Activated naive CD4-positive, alpha-beta T cell (primary cell): Measurements from ENCODE around the gene YEATS2.
"Not testable (repeated sequence)": the region's sequence is repeated elsewhere in the genome, so short reads cannot be mapped to it uniquely, and the experiment has no call there.

Experiments used
- DNase-seq, 4 experiments: peaks; one replicate each; lab custom pipeline; 2025; lab: John Stamatoyannopoulos, UW

YEATS2 gene

DNA sequence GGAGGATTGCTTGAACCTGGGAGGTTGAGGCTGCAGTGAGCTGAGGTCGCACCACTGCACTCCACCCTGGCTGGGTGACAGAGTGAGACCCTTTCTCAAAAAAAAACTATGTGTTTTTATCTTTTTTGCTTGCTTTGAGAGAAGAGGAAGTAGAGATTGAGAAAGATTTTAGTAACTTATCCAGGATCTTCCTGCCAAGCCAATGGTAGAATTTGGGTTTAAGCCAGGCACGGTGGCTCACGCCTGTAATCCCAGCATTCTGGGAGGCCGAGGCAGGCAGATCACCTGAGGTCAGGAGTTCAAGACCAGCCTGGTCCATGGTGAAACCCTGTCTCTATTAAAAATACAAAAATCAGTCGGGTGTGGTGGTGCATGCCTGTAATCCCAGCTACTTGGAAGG lies 78.9 kb downstream of the YEATS2 start:
- DNase-seq = not testable (repeated sequence)

DNA sequence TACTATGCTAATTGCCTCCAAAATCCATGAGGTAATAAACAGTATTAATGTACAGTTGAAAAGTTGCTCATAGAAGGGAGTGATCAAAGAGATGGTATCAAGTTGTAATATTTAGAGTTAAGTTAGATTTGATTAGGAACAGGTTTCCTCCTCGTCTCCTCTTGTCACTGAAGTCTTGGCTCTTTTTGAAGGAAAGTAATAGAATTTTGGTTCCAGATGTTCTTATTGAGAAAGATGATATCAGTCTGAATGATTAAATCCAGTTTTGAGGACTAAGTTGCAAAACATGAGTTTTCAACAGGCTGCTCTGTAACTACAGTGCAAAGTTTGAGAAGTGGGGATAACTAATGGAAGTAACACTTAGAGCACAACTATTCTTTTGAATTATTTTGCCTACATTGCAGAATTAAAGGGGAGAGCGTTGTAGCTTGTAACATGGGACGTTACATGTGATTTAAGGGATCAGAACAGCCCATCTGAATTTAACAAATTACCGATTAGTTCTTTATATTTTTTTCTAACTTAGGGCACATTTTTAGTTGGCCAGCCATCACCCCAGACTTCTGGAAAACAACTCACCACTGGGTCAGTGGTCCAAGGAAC lies 79.5 kb downstream of the YEATS2 start:
- no peak for DNase-seq

DNA sequence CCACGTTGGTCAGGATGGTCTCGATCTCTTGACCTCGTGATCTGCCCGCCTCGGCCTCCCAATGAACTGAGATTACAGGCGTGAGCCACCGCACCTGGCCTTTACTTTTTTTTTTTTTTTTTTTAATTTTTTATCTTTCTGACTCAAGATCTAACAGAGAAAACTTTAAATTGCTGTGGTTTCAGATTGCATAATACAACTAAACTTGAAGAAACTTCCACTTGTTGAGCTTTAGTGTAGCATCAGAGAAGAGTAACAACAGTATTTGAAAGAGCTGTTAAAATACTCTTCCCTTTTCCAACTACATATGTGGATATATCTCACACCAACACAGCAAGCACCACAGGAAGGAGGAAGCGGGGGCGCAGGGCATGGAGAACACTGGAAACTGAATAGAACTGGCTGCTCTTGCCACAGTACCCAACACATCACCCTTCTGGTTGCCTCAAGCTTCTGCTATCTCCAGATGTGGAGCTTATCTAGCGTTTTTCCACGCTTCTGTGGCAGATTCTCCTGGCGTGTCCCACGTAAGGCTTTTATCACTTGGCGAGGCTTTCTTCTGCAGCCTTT lies 82.4 kb downstream of the YEATS2 start:
- no peak for DNase-seq

DNA sequence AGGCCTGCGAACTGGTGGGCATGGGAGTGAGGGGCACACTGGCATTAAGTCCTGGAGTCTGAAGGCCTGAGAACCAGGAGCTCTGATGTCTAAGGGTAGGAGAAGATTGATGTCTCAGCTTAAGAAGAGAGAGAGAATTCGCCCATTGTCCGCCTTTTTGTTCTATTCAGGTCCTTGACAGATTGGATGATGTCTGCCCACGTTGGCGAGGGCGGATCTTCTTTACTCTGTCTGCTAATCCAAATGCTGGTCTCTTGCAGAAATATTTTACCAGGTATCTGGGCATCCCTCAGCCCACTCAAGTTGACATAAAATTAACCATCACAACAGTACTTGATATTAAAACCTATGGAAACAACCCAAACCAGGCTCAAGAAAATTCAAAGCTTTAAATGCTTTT lies 83.6 kb downstream of the YEATS2 start:
- DNase-seq = no peak

DNA sequence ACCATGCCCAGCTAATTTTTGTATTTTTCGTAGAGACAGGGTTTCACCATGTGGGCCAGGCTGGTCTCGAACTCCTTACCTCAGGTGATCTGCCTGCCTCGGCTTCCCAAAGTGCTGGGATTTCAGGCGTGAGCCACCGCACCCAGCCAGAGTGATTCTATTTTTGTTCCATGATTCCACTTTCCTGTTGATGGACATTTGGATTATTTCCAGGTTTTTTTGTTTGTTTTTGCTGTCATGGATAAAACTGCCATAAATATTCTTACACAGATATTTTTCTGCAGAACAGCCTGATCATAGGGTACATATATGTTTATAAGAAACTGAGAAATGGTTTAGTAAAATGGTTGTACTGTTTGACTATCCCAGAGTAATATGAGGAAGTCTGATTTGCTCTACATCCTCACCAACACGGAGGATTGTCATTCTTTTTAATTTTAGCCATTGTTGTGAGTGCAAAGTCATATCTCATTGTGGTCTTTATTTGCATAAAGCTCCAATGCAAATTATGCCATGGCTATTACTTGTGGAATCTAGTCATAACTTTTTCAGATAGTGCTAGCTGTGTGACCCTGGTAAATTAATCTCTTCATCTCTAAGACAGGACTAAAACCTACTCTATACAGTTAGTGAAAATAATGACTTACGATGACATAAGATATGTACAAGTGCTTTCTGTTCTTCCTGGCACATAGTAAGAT lies 85.1 kb downstream of the YEATS2 start:
- DNase-seq = no peak

DNA sequence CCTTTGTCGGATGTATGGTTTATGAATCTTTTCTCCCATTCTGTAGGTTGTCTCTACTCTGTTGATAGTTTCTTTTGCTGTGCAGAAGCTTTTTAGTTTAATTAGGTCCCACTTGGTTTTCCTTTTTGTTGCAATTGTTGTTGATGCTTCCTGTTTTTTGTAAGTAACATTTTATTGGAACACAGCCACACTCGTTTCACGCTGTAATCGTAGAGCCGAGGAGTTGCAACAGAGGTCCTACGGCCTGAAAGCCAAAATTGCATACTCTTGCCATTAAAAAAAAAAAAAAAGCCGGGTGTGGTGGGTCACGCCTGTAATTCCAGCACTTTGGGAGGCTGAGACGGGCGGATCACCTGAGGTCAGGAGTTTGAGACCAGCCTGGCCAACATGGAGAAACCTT lies 86.9 kb downstream of the YEATS2 start:
- DNase-seq = not testable (repeated sequence)

DNA sequence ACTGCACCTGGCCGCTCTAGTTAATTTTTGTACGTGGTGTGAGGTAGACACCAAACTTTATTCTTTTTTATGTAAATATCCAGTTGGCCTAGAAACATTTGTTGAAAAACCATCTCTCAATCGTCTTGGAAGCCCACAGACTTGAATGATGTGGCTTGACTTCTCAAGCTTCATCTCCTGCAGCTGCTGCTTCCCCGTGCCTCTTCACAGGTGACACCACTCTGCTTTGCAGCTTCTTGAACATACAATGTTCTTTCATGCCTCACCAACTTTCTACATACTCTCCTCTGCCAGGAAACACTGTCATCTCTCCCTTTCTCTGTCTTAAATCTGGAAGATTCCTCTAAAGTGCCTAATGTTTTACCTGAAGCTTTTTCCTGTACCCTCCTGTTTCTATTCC lies 92.2 kb downstream of the YEATS2 start:
- DNase-seq = no peak

DNA sequence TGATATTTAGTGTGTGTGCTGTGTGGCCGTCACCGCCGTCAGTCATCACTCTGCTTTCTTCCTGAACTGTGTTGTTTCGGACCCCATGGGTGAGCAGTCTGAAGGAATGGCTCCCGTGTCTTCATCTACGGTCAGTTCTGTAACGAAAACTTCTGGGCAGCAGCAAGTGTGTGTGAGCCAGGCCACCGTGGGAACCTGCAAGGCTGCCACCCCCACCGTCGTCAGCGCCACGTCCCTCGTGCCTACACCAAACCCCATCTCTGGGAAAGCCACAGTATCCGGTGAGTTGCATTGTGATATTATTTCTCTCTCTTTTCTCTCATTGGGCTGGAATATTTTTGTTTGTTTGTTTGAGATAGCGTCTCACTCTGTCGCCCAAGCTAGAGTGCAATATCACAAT lies 93.1 kb downstream of the YEATS2 start:
- no peak for DNase-seq

DNA sequence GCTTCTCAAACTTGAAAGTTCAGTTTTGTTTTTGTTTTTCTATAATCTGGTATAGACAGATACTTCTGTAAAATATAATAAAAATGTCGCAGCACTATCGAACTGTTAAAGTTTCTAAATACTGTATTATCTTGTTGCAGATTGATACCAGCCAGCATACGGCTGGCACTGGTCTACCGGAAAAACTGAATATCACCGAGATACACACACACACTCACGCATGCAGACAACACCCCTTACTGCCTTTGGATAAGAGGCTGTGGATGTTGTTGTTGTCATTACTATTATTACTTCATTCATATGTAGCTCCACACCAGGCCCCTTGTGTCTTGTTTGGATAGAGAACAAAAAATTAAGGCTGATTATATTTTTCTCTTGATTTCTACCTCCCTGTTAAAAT lies 95.4 kb downstream of the YEATS2 start:
- no peak for DNase-seq

DNA sequence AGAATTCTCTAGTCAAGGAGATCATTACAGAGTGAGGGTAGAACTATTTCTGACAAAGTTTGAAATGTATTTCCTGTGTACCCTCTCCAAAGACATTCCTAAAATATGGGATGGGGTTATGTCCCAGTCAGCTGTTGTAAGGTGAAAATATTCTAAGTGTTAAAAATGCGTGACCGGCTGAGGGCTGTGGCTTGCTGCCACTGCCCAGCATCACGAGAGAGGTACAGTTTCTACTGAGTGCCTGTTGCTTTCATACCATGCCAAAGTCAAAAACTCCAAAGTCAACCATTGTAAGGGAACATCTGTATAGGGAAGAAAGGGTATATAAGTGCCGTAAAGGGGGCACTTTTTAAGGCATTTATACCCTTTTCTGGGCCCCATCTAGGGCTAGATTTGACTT lies 96.9 kb downstream of the YEATS2 start:
- DNase-seq = no peak

DNA sequence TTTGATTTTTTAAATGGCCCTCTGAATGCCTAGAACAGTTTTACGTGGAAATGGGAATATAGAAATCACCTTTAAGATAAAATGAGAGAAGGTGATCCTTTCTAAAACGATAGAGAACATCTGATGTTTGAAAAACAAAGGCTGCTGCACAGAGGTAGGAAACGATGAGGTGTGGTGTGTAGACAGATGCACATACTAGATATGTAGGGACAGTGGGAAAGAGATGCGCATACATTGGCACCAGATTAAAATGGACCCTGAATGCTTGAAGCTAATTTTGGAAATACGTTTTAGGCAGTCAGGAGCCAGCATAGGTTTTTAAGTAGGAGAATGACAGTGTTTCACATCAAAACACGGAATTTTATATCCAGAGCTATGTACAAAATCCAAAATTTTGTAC lies 98.8 kb downstream of the YEATS2 start:
- no peak for DNase-seq

DNA sequence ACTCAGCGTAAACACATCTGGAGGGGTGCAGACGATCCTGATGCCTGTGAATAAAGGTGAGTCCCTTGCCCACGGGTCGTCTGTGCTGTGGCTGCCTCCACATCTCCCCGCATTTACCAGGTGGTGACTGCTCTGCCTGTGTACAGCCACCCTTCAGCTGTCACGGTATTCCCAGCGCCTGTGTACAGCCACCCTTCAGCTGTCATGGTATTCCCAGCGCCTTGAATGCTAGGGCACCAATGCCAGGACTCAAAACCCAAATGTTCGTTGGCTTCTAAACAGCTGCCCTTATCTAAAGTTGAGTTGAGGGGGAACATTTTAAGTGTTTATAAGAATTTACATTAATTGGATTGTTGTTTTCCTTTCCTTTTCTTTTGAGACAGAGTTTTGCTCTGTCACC lies 100.4 kb downstream of the YEATS2 start:
- no peak for DNase-seq

DNA sequence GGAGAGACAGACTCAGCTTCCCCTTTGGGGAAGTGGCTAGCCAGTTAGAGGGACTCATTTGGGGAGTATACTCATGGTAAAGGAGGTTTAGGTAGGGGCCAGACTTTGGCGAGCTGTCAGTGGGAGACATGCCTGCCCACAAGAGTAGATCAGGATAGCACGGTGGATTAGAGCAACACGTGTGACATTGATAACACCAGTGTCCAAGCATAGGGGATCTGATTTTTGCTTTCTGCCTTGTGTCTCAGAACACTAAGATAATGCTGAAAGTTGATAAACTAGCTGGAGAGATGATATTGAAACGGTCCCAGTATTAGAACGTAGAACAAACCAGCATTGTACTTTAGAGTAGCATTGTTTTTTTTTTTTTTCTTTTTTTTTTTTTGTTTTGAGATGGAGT lies 101.9 kb downstream of the YEATS2 start:
- DNase-seq = no peak

DNA sequence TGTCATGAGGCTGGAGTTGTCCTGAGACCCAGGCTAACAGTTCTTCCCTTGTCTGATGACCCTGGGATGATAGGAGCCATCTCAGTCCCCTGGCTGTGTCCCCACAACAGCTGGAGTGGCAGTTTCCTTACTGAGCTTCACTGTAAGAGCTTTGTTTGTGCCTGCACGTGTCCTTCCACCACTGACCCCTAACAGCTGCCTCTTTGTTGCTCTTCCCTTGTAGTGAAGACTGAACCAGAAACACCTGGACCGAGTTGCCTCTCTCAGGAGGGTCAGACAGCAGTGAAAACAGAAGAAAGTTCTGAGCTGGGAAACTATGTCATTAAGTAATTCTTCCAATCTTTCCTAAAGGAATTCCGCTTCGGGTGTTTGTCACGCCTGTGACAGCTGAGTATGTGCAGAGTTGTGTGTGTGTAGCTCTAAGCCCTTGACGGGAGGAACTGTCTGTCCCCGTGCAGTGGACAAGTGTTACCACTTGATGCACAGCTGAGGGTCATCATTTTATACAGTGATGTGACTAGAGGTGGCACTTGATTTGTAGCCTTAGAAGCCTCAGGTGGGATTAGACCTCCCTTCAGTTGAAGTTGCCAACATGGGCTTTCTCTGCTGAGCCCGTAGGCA lies 102.8 kb downstream of the YEATS2 start:
- no peak for DNase-seq

DNA sequence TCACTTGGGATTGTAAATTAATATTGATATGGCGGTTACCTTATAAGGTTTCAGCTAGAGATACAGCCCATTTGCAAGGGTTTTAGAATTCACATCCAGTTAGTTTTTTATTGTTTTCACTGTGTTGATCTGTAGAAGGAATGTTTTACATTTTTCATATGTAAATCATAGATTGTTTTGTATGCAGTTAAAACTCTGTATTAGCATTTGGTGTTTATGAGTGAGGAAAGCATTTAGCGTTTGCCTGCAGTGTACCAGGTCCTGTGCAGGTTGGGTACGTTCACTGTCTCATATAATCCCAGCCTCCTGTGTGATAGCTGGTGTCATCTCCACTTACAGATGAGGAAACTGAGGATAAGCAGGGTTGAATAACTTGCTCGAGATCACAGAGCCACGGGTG lies 104.0 kb downstream of the YEATS2 start:
- no peak for DNase-seq

DNA sequence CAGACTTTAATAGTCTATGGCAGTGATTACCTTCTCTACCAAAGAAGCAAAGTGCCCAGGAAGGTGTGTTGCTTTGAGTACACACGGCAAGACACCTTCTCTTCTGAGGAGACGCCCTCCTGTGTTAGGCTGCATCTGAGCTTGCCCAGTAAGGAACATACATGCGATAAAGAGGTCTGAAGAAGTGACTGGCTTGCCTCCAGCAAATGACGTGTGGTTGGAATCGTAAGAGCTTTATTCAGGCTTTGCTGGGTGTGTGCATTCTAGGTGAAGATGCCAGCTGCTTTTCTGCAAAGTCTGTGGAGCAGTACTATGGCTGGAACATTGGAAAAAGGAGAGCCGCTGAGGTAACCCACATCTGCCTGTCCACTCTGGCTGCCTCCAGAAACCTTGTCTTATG lies 105.4 kb downstream of the YEATS2 start:
- DNase-seq = no peak

DNA sequence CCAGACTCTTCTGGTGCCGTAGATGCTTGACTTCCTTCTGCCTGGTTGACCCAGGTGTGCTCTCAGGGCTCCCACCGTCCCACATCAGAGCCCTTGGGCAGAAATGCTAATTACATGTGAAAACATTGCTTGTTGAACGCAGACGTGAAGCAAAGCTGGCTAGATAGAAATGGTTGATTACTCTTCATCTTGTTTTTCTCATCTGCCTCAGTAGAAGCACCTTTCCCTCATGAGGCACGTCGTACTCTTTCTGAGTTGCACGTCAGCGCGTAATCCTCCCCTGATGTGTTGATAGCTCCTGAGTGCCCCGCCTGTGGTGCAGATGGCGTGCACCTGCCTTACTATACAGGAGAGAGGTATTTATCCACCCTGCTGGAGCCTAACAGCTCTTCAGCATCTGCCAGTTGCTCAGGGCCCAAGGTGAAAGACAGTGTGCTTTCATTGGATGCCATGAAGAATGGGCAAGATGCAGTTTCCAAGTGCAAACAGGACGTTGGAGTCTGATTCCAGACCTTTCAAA lies 109.7 kb downstream of the YEATS2 start:
- no peak for DNase-seq

DNA sequence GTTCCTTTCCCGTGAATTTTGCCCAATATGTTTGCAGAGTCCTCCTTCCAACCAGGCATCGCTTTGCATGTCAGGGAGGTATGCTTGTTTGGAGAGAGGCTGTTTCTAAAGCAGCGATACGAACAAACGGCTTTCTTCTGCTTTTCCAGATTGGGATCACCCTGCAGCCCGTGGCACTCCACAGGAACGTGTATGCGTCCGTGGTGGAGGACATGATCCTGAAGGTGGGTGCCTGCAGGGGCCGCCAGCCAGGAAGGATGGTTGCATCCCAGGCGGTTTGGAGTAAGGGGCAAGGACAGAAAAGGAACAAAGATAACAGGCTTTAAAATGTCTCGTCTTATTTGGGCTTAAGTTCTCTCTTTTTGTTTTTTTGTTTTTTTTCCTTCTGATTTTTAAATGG lies 110.3 kb downstream of the YEATS2 start:
- no peak for DNase-seq

DNA sequence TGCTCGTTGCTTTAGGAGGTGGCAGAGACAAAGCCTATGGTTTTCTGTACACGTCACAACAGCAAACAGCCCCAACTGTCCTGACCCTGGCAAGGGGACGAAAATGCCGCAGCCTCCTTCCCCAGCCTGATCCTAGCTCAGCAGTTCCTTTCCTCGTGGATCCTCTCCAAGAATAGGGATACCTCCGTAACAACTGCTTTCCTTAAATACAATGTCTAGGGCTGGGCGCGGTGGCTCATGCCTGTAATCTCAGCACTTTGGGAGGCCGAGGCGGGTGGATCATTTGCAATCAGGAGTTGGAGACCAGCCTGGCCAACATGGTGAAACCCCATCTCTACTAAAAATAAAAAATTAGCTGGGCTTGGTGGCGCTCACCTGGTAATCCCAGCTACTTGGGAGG lies 110.8 kb downstream of the YEATS2 start:
- no peak for DNase-seq

DNA sequence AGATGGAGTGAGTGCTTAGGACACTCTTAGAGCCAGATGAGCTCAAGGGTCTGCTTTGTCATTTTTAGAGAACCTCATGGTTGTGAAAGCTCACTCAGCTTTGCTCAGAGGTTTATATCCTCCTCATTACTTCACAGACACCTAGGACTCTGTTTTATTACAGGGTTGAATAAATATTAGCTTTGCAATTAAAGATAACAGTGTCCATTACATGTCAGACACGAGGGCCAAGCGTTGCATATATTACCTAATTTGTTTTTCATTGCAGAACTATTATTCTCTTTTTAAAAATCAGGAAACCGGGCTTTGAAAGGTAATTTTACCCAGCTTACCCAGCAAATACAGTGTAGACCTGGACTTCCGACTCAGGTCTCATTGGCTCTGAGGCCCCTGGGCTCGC lies 111.7 kb downstream of the YEATS2 start:
- no peak for DNase-seq

DNA sequence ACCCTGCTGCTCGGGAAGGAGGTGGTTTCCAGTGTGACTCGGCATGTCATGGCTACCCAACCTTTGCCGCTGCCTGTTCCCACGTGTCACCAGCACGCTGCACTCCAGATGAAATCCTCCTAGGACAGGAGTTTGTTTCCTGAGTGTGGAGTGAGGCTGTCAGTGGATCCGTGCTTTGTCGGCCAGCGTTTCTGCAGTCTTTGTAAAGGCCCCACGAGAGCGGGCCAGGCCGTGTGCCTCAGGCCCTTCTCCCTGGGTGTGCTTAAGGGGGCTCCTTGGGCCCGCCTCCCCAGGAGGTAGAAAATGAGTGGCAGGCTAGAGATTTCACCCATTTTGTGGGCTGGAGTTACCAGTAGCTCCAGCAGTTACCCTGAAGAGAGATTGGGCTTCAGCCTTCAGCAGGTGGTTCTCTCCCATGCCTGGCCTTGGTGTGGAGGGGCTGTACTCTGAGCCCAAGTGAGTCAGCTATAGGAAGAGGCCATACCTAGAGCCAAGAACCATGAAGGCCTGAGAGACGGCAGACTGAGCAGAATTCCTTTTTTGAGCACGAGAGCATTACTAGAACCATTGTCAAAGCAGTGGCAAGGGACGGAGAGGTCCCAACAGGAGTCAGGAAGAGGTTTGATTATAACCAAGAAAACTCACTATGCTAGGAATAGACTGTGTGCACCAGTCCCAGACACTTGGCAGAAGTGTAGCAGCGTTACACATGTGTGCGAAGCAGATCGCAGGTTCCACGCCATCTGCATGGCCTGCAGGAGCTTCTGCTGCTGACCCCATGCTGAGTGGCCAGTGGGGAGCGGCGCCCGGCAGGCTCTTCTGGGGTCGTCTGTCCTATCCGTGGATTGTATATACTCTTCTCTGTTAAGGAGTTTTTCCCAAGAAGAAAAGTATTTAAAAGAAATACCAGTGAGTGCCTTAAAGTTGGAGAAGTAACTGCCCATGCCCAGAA lies 113.3 kb downstream of the YEATS2 start:
- DNase-seq = no peak

DNA sequence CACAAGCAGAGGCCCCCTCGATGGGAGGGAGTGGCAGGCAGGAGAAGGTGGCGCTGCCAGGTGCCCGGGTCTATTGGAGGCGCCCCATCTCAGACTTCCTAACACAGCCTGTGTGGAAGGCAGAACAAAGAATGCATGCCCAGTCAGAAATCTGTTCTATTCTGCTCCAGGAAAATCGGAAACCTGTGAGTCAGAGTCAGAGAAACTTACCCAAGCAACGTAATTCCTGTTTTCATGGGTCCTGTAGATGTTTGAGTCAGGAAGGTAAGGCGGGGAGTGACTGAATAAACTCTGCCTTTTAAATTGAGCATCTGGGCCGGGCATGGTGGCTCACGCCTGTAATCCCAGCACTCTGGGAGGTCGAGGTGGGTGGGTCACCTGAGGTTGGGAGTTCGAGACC lies 114.0 kb downstream of the YEATS2 start:
- no peak for DNase-seq
